ENCODE measurements around the gene VSX1. TPM values are rescaled to one million over a fixed set of nuclear protein-coding genes. Genes with fewer than 3 reads are reported as not detected.

VSX1 gene
- polyA plus RNA-seq, 1 donor from 2014 or later, result not detected

- no peak overlapping the region for H2AFZ ChIP-seq (ENCODE audit: low read depth, low read length)
- H3K9ac ChIP-seq (ENCODE audit: low read length), result no peak overlapping the region
- no peaks in the 10 kb centered on the region for H3K9me2 ChIP-seq (ENCODE audit: insufficient read depth, low read length)
- no peaks in the 10 kb centered on the region for H3F3A ChIP-seq (ENCODE audit: insufficient read depth, low read length, poor library complexity, severe bottlenecking)
- no peaks in the 10 kb centered on the region for H3K9me3 ChIP-seq (ENCODE audit: low read length)
- H4K20me1 ChIP-seq (ENCODE audit: insufficient read depth), result no peaks in the 10 kb centered on the region
- no peaks in the 10 kb centered on the region for H3K79me2 ChIP-seq (replicated peaks; ENCODE audit: insufficient read depth, low read length)
- no peaks in the 10 kb centered on the region for H3K36me3 ChIP-seq (ENCODE audit: insufficient read depth, low read length)
- H3K27me3 ChIP-seq (ENCODE audit: insufficient read depth, low read depth, low read length), result no peaks in the 10 kb centered on the region
- no peak overlapping the region for H3K27ac ChIP-seq (ENCODE audit: low read length)
- TF ChIP-seq RAD21 (conservative IDR thresholded peaks at IDR 0.05) (no peak), POLR2AphosphoS5 (IDR thresholded peaks at IDR 0.05) (no peak), REST (IDR thresholded peaks at IDR 0.05; ENCODE audit: borderline replicate concordance) (no peak), MXI1 (conservative IDR thresholded peaks at IDR 0.05; ENCODE audit: poor library complexity, severe bottlenecking) (no peak), EZH2 (IDR thresholded peaks at IDR 0.05; ENCODE audit: borderline replicate concordance, insufficient read depth, low read length, poor library complexity, severe bottlenecking) (no peak), CTCF (IDR thresholded peaks at IDR 0.05; ENCODE audit: poor library complexity, severe bottlenecking) (no peak), EP300 (conservative IDR thresholded peaks at IDR 0.05; ENCODE audit: poor library complexity, severe bottlenecking) (no peak), TAF1 (IDR thresholded peaks at IDR 0.05; ENCODE audit: low read depth) (no peak), SMC3 (conservative IDR thresholded peaks at IDR 0.05; ENCODE audit: poor library complexity) (no peak)
- no peak overlapping the region for H3K4me3 ChIP-seq (ENCODE audit: low read length)
- H3K4me2 ChIP-seq (ENCODE audit: low read length), result no peak overlapping the region
Observed at GRCh38 chr20:25100914-25101313, 19.0 kb upstream of the VSX1 start.

GRCh38 chr20:25099601-25100140, 17.7 kb upstream of the VSX1 start:
- H3K9ac ChIP-seq (ENCODE audit: low read length), result no peak overlapping the region
- H3F3A ChIP-seq (ENCODE audit: insufficient read depth, low read length, poor library complexity, severe bottlenecking), result no peaks in the 10 kb centered on the region
- H3K9me3 ChIP-seq (ENCODE audit: low read length), result no peaks in the 10 kb centered on the region
- no peak overlapping the region for H3K27ac ChIP-seq (ENCODE audit: low read length)
- H3K79me2 ChIP-seq (replicated peaks; ENCODE audit: insufficient read depth, low read length), result no peaks in the 10 kb centered on the region
- no peak overlapping the region for H2AFZ ChIP-seq (ENCODE audit: low read depth, low read length)
- no peaks in the 10 kb centered on the region for H3K27me3 ChIP-seq (ENCODE audit: insufficient read depth, low read depth, low read length)
- TF ChIP-seq EP300 (conservative IDR thresholded peaks at IDR 0.05; ENCODE audit: poor library complexity, severe bottlenecking) (no peak), EZH2 (IDR thresholded peaks at IDR 0.05; ENCODE audit: borderline replicate concordance, insufficient read depth, low read length, poor library complexity, severe bottlenecking) (no peak), SMC3 (conservative IDR thresholded peaks at IDR 0.05; ENCODE audit: poor library complexity) (no peak), RAD21 (conservative IDR thresholded peaks at IDR 0.05) (no peak), REST (IDR thresholded peaks at IDR 0.05; ENCODE audit: borderline replicate concordance) (no peak), MXI1 (conservative IDR thresholded peaks at IDR 0.05; ENCODE audit: poor library complexity, severe bottlenecking) (no peak), TAF1 (IDR thresholded peaks at IDR 0.05; ENCODE audit: low read depth) (no peak), CTCF (IDR thresholded peaks at IDR 0.05; ENCODE audit: poor library complexity, severe bottlenecking) (no peak), POLR2AphosphoS5 (IDR thresholded peaks at IDR 0.05) (no peak)
- H3K9me2 ChIP-seq (ENCODE audit: insufficient read depth, low read length), result no peaks in the 10 kb centered on the region
- H3K4me2 ChIP-seq (ENCODE audit: low read length), result no peak overlapping the region
- H3K36me3 ChIP-seq (ENCODE audit: insufficient read depth, low read length), result no peaks in the 10 kb centered on the region
- H3K4me3 ChIP-seq (ENCODE audit: low read length), result no peak overlapping the region
- no peaks in the 10 kb centered on the region for H4K20me1 ChIP-seq (ENCODE audit: insufficient read depth)
